Rectal smooth muscle tissue (tissue), 1 donor: ENCODE measurements around the gene ZNF653.
A peak's percentile ranks its signal among the peaks of the same experiment; 100 is the strongest.

Experiments
- H3K27ac ChIP-seq: one replicate; pipeline ENCODE4 v1.7.0; 2013; ENCODE audit warnings: low read depth, low read length, inconsistent platforms
- H3K27me3 ChIP-seq: one replicate; pipeline ENCODE4 v1.7.0; 2013; ENCODE audit warnings: low read length; ENCODE audit not compliant: control insufficient read depth, insufficient read depth
- H3K36me3 ChIP-seq: one replicate; pipeline ENCODE4 v1.7.0; 2013; ENCODE audit warnings: low read length; ENCODE audit not compliant: control insufficient read depth, insufficient read depth
- H3K4me1 ChIP-seq: one replicate; pipeline ENCODE4 v1.7.0; 2013; ENCODE audit warnings: low read length; ENCODE audit not compliant: control insufficient read depth, insufficient read depth
- H3K4me3 ChIP-seq: one replicate; pipeline ENCODE4 v1.7.0; 2013; ENCODE audit warnings: low read length
- H3K9ac ChIP-seq: one replicate; pipeline ENCODE4 v1.7.0; 2013; ENCODE audit warnings: low read length

The ZNF653 gene

DNA sequence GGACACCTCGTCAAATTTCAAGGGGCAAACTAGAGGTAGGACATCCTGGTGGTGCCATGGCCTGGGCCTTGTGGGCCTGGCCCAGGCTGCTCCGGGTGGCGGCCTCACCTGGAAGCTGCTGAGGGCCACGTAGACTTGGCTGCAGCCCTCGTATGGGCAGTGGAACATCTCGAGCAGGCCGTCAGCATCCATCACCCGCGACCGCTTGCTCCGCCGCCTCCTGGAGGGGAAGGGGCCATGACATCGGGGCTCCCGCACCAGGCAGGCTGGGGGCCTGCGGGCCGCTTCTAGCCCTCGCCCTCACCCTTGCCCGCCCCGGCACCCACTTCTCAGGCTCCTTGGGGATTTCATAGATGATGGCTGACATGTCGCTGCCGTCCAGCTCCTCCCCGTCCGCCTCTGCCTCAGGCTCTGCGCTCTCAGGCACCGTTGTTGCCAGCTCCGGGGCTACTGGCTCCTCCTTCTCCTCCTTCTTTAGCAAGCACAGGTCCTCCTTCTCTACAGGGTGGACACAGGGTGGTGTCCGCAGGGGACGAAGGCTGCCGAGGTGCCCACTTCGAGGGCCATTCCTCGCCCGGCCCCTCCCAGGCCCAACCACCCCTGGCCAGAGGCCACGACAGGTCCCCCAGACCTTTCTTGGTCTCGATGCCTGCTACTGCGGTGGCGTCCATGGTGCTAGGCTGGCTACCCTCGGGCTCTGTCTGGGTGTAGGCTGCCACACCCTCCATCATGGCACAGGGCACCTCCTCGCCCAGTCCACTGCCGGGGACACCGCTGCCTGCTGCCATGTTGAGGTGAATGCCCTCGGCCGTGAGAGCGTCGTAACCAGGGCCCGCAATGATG lies 18.8 kb downstream of the ZNF653 start:
- Histone ChIP-seq H3K27ac (no peak overlapping the region), H3K9ac (no peak overlapping the region), H3K4me3 (no peak overlapping the region), H3K27me3 (peaks cover 18% of the 10 kb centered on the region), H3K4me1 (no peaks in the 10 kb centered on the region), H3K36me3 (peaks cover 5% of the 10 kb centered on the region)

DNA sequence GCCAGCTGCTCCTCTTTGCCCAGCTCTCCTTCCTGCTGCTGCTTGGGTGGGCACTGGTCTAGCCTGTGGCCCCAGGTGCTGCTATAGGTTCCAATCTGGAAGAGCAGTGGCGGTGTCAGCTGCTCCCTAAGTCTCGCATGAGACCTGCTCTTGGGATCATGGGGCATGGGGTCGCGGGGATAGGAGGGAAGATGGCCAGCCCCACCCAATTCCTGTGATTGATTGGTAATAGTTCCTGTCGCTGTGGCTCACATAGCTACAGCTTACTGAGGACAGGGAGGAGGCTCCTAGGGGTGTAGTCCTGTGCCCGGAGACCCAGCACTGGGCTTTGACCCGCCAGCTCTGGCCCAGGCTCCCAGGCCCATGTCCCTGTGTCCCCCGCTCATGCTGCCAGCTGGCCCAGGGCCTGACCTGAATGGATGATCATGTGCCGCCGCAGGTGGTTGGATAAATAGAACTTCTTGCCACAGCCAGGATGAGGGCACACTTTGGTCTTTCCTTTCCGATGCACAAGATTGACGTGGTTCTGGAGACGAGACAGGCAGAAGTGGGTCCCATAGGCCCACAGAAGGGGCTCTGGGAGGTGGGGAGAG lies 20.3 kb downstream of the ZNF653 start:
- H3K4me3 ChIP-seq = no peak overlapping the region
- H3K27ac ChIP-seq = no peak overlapping the region
- no peaks in the 10 kb centered on the region for H3K4me1 ChIP-seq
- H3K36me3 ChIP-seq = peaks cover 5% of the 10 kb centered on the region
- H3K27me3 ChIP-seq = peaks cover 28% of the 10 kb centered on the region
- no peak overlapping the region for H3K9ac ChIP-seq

DNA sequence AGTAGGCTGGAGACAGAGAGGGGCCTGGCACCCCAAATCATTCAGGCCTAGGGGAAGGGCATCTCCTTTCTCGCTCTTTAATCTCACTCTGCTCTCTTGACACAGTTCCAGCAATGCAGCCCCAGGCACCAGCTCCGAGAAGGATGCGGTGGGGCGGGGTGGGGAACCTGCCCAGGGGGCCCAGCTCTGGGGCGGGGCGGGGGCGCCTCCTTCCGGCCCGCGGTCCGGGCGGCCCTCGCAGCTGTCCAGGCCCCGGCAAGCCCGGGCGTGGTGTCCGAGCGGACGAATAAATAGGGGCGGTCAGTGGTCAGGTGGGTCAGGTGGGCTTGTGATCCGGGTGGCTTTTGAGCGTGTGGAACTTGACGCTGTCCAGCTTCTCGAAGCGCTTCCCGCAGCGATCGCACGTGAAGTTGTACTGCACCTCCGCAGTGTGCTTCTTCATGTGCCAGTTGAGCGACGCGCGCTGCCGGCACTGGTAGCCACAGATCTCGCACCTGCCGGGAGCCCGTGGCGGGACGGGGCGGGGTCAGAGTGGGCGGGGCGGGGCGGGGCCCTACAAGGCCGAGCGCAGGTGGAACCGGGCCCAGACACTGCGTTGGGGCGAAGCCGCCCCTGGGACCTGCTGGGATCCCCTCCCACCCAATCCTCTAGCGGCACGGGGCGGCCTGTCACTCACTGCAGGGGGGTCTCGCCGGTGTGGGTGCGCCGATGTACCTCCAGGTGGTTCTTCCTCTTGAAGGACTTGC lies 22.1 kb downstream of the ZNF653 start:
- Histone ChIP-seq H3K4me3 (no peak overlapping the region), H3K9ac (no peak overlapping the region), H3K27ac (no peak overlapping the region), H3K36me3 (peaks cover 5% of the 10 kb centered on the region), H3K4me1 (no peaks in the 10 kb centered on the region), H3K27me3 (peaks cover 31% of the 10 kb centered on the region)

DNA sequence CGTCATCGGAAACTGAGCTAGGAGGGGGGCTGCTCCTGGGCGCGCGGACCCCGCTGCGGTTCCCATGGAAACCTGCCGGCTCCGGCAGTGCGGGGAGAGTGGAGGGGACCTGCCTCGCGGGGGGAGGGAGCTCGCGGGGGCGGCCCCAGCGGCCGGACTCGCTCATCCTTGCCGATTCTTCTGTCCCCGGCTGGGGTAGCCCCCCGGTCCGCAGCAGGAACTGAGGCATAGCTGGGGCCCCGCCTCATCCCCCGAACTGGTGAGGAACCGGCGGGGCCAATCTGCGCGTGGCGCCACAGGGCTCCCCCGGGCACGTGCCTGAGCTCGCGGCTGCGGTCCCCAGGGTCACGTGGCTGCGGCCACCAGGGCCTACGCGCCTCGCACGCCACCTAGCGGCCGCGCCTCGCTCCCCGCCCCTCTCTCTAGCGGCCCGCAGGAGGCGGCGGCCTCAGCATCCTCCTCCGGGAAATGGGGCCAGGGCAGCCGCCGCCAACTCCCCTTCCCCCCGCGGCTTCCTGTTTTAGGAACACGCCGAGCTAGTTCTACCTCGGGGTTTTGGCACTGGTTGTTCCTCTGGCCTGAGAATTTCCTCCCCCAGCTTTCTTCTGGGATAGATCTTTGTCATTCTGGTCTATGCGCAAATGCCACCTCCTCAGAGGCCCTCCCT lies 23.1 kb downstream of the ZNF653 start:
- peaks cover 31% of the 10 kb centered on the region for H3K27me3 ChIP-seq
- no peak overlapping the region for H3K9ac ChIP-seq
- H3K27ac ChIP-seq = no peak overlapping the region
- no peaks in the 10 kb centered on the region for H3K4me1 ChIP-seq
- peaks cover 5% of the 10 kb centered on the region for H3K36me3 ChIP-seq
- peak overlapping the region; percentile 20 for H3K4me3 ChIP-seq

DNA sequence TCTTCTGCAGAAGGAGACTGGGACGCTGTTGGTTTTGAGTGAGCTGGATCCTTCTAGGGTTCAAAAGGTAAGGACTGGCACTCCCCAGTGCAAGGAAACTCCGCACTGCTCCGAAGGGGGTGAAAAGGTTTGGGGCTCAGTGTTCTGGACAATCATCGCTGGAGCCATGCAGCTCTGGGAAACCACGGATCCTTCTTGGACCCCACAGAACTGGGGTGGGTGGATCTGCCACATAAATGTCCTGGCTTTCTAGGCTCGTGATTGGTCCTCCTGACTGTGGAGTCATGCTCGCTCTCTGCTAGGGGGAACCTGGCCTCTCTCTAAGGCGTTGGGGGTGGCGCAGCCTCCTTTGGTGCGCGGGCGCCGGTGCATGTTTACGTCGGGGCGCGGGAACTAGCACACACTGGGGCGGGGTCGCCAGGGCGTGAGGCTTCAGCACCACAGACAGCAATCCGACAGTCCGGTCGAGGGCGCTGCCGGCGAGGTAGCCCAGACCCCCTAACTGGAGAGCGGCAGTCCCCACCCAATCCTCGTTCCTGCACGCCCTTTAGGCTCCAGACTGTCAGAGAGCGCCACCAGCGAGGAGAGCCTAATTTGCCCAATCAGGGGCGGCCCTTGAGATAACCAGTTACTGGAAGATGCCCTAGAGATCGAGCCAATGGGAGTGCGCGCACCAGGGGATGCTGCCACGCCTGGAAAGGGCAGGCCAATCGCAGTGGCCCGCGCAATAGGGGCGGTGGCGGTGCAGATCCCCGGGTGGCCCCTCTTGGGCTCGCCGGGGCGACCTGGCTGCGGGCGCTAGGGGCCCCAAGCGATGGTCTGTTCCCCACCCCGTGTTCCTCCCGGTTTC lies 23.9 kb downstream of the ZNF653 start:
- Histone ChIP-seq H3K27ac (no peak overlapping the region), H3K36me3 (peaks cover 2% of the 10 kb centered on the region), H3K4me1 (no peaks in the 10 kb centered on the region), H3K27me3 (peaks cover 31% of the 10 kb centered on the region), H3K9ac (no peak overlapping the region), H3K4me3 (peak overlapping the region; percentile 20)

DNA sequence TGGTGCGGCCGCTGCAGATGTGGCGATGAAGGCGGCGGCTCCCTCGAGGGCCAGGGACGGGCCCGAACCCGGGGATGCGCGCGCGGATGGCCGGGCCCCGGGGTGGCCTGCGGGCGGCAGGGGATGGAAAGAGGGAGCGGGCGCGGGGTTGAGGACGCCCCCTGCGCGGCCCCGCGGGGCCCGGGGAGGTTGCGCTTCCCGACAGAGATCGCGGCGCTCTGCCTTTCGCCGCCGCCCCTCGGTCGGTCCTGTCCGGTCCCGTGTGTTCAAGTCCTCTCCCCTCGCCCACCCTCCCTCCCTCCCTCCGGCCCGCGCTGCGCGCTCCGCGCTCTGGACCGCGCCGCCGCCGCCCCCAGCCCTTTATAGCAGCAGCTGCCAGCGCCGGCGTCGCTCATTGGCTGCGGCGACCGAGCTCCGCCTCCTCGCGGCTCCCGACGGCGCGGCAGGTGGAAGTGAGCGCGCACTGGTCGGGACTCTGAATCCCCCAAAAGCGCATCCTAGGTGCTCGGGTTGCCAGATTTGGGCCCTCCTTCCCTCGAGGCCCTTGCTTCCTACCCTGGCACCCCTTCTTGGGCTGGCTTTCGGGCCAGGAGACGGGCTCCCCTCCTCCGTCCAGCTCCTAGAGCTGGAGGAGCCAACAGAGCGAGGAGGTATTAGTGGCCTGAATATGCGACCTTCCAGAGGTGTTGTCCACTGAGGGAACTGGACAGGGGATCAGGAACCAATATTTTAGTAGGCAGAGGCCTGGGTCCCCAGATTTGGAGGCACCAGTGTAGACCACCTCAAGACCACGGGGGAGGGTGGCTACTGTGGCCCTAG lies 24.7 kb downstream of the ZNF653 start, which contains the start of gene ELAVL3:
Gene ELAVL3, minus strand, starts transcription at position 332 of the 819 bp plus-strand sequence. CDS start 438 bp downstream, outside the sequence.
- Histone ChIP-seq H3K27me3 (peaks cover 31% of the 10 kb centered on the region), H3K36me3 (peaks cover 2% of the 10 kb centered on the region), H3K9ac (no peak within 1 kb of the TSS), H3K4me3 (peak within 1 kb of the TSS; percentile 4), H3K4me1 (no peaks in the 10 kb centered on the region), H3K27ac (no peak within 1 kb of the TSS)

DNA sequence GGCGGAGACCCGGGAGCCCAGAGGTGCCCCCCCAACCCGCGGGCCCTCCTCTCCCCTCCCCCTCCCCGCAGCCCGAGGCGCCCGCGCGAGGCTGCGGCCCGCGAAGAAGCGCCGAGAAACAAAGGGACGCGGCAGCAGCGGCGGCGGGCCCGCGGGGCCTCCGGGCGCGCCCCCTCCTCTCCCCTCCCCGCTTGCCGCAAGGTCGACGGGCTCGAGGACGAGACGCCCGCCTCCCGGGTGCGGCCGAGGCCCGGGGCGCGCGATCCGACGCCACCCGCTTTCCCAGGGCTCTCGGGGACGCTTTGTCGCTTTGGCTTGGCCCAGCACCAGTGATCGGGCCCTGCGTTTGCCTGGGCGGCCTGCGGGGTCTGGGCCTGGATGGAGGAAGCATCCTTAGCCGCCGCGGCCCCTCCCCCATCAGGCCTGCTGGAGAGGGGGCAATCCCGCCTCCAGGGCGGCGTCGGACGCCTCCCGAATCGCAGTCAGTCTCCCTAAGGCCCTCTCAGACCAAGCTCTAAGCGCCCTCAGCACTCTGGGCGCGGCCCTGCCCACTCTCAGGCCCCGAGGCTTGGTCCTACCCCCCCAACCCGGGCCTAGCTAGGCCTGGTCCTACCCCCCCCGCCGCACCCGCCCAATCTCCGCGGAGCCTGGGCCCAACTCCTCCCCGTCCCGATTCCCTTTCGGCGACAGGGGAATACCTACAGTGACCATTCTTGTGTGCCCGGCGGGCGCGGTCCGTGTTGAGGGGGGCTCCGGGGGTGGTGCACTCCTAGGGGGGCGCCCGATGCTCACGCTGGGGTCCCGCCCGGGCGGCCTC lies 25.5 kb downstream of the ZNF653 start:
- no peak overlapping the region for H3K9ac ChIP-seq
- H3K4me1 ChIP-seq = no peaks in the 10 kb centered on the region
- H3K36me3 ChIP-seq = peaks cover 2% of the 10 kb centered on the region
- no peak overlapping the region for H3K4me3 ChIP-seq
- no peak overlapping the region for H3K27ac ChIP-seq
- H3K27me3 ChIP-seq = peaks cover 26% of the 10 kb centered on the region

DNA sequence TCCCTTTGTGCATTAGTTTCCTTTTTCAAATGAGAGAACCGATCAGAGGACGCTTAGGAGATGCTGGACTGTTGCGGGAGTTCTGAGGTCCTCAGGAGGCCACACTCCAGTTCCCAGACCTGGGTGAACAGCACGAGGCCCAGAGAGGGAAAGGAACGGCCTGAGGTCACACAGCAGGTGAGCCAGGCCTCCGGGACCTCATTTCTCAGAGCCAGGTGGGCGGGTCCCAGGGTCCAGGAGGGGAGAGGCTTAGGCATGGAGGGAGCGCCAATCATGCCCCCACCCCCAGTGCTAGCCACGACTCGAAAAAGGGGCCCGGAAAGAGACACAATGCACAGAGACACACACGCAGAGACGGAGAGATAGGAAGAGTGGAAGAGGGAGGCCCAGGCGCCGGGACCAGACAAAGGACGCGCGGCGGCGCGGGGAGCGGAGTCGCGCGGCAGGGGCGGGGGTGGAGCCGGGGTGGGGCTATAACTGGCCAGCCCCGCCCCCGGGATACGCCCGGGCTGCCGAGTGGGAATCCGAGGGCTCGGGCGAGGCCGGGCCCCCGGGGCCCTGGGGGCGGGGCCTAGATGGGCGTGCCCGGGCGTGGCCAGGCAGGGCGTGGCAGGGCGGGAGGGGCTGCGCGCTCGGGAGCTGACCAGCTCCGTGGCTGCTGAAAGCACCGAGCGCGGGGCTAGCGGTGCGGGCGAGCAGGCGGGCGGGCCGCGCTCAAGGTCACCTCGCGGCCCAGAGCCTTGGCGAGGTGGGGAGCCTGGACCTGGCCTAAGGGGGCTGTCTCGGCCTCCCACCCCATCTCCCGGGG lies 26.3 kb downstream of the ZNF653 start:
- peaks cover 23% of the 10 kb centered on the region for H3K27me3 ChIP-seq
- no peaks in the 10 kb centered on the region for H3K4me1 ChIP-seq
- H3K9ac ChIP-seq = no peak overlapping the region
- peaks cover 2% of the 10 kb centered on the region for H3K36me3 ChIP-seq
- H3K27ac ChIP-seq = no peak overlapping the region
- no peak overlapping the region for H3K4me3 ChIP-seq

DNA sequence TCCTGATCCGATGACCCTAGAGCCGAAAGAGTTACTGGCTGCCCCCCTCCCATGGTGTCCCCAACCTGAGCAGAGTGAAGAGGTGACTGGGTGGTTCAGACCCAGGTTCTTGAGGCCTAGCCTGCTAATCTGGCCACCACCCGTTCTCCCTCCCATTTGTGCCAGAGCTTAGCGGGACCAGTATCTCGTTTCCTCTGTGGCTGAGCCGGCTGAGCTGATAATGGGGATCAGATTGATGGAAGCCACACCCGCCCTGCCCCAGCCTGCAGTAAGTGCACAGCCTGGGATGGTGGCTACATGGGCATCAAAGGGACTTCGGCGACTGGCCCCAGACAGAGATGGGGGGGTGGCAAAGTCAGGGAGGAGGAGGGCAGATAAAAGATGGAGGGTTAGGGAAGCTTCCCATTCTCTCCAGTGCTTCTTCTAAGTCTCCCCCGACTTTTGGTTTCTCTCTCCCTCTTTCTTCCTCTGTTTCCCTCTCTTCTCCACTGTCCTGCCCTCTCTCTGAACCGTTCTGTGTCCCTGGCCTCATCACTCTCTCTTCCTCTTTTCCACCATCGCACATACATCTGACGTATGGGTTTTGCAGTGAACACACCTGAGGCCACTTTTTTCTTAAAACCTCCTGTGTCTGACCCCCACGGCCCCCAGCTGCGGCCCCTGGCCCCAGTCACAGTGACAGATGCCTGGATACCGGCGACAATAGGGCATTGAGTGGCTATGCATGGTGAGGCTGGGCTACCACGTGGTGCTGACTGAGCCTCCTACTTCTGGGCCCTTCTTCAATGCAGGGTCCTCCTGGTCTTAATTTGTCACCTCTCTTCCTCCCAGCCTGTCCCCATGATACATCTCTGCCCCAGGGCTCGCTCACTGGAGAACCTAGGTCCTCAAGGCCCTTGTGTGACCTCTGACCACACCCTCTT lies 27.2 kb downstream of the ZNF653 start:
- no peak overlapping the region for H3K9ac ChIP-seq
- H3K4me3 ChIP-seq = no peak overlapping the region
- no peaks in the 10 kb centered on the region for H3K4me1 ChIP-seq
- no peaks in the 10 kb centered on the region for H3K36me3 ChIP-seq
- H3K27ac ChIP-seq = no peak overlapping the region
- H3K27me3 ChIP-seq = peaks cover 23% of the 10 kb centered on the region
